Stimulated activated CD8-positive, alpha-beta memory T cell treated with anti-CD3 and anti-CD28 coated beads, Interleukin-7, amount 100 ng/mL, for 4 hours (primary cell): ENCODE data around the gene NFYC.

Source experiments
- DNase-seq, 2 donors: peaks; one replicate each; pipeline ENCODE4 v3.0.0-alpha.2; 2020; ENCODE audit warnings: low read depth in 2 of 2

The NFYC gene

DNA sequence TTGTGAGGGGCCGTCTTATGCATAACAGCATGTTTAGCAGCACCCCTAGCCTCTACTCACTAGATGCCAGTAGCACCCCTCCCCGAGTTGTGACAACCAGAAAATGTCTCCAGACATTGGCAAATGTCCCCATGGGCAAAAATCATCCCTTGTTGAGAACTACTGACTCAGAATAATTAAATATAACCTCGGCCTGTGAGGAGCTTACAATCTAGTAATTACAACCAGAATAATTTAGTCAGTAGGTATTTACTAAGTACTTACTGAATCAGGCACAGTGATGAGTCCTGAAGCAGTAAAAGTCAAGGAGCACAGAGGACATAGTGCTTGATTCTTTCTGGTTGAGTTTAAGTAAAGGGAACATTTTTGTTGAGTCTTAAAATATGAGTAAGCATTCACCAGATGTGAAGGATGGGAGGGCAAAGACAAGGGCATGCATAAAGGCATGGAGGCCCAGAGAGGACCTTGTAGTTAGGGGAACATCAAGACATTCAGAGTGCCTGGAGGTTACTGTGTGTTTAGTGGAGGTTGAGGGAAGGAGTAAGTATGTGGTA is 48.0 kb downstream of the NFYC start:
- DNase-seq, result no peak

DNA sequence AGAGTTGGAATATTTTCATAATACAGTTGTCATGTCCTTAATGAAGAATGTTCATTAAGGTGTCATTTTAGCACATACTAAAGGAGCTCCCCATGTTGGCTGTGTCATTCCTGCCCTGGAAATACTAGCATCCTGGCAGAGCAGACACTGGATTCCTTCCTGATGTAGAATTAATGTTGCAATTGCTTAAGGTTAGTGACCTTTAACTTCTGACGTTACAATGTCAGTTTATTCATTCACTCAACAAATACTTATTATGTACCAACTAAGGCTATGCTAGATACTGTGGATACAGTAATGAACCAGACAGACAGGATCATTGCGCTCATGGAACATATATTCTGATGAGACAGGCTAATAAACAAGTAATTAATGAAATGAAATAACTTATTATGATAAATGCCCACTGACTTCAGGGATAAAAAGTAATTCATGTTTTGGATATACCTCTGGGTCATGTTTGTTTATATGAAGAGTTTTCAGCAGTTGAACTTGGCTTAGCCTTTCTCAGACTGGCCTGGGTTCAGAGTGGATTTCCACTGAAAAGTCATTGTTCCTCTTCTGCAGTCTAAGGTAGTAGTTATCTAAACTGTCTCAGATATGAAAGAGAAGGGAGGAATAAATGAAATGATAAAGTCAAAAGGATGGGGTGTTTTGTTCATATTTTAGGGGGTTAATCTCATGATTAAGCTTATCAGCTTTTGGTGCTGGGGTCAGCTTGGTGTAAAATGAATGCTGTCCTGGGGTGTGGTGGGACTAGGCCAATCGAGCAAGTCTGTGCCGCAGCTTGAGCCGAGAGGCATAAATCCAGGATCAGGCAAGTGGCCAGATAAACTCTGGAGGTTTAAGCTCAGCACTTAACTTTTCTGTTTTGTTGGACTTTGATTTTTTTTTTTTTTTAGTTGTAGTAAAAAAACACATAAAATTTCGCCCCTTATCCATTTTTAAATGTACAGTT is 48.8 kb downstream of the NFYC start:
- no peak for DNase-seq

DNA sequence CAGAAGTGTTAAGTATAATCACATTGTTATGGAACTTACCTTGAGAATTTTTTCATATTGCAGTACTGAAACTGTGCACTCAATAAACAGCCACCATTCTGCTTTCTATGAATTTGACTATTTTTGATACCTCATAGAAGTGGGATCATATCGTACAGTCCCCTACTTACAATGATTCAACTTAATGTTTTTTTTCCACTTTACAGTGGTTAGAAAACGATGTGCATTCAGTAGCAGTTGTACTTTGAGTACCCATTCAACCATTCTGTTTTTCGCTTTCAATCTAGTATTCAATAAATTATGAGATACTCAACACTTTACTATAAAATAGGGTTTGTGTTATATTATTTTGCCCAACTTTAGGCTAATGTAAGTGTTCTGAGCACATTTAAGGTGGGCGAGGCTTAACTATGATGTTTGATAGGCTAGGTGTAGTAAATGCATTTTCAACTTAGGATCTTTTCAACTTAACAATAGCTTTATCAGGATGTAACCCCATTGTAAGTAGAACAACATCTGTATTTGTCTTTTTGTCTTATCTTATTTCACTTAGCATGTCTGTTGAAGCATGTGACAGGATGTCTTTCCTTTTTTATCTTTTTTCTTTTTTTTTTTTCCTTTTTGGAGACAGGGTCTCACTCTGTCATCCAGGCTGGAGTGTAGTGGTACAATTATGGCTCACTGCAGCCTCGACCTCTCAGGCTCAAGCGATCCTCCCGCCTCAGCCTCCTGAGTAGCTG is 49.7 kb downstream of the NFYC start:
- no peak for DNase-seq

DNA sequence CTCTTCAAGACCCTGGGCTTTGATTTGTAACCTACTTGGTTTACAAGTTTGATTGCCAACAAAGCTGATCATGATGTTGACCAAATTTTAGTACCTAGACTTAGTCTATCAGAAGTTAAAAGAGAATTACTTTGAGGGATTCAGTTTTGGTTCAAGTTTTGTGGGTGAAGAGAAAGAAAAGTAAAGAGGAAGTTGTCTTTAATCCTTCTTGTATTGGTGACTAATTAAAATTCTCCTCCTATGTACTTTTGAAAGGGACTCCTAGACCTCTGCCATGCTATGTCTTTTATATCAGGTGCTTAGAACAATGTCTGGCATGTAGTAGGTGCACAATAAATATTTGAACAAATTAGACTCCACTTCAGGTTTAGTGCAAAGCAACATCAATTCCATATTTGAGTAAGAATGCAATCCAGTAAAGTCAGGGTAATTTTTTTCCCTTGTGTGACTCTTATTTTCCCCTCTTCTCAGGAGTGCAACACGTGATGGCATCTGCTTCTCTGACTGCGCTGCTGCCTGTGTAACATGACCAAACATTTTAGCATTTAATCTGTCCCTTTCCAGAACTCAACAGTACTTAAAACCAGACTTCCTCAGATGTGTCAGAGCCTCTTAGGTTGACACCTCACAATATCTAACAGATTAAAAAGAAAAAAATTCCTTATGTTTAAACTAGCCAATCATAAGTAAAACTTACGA is 51.0 kb downstream of the NFYC start:
- no peak for DNase-seq

DNA sequence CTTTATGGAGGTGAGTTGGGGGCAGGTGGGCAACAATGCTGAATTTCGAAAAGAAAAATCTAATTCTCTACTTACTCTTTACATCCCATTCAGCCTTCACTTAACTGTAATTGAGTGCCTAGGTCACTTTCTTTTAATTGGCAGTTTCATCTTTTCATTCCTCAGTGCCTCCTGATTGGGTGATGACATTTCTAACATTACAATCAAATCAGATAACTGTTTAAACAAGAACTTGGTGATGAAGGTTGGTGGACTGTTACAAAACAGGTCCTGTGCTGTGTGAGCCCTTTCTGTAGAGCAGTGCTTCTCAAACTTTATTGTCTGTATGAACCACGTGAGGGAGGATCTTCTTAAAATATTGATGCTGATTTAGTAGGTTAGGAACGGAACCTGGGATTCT is 51.9 kb downstream of the NFYC start:
- no peak for DNase-seq

DNA sequence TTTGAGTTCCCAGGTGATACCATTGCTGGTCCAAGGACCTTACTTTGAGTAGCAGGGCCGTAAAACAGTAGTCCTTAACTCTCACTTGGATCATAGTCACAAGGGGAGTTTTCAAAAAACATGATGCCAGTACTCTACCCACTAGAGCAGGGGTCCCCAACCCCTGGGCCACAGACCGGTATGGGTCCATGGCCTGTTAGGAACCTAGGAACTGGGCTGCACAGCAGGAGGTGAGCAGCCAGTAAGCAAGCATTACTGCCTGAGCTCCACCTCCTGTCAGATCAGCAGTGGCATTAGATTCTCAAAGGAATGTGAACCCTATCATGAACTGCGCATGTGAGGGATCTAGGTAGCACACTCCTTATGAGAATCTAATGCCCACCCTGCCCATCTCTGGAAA is 52.4 kb downstream of the NFYC start:
- DNase-seq, result no peak

DNA sequence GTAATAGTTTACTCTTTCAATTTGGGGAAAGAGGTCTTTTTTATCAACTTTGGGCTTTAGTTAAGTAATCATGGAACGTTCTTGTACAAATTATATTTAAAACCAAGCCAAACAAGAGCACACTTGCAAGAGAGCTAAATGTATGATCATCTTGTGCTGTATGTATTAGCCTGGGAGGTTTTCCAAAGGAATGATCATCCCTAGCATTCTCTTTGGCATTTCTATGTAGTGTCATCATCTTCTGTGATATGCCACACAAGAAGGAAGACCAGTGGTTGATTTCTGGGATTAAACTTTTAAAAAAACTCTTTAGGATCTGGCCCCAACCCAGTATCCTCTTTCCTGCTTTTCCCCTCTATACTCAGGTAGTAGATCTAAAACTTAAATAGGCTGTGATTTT is 53.7 kb downstream of the NFYC start:
- no peak for DNase-seq

DNA sequence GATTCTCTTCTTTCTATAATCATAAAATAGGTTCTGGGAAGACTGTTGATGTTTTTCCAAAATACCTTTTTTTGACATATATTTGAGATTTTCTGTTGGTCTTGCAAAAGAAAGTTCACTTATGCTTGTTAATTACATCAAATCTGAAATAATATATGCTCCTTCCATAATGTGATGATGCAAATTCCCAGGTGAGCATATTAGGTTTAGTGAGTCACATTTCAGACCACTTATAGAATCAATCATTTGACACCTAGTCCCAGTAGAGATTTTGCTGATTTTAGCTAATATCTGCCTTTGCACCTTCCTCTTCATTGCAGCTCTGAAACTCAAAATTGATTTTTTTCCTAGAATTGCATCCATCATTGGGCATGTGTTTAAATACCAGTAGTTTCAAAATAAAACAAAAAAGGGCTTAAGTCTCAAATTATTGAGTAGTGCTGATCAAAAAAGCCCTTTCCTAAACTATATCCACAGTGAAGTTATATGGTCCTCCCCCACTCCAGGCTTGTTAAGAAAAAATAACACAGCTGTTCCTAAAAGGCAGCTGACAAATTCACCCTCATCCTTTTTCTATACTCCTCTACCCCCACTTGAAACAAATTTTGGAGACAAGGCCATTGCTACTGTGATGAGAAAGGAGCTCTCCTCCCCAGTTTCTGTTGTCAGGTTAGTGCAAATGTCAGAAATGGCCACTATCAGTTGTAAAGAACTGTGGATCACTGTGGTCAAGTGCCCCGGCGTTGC is 55.0 kb downstream of the NFYC start:
- no peak for DNase-seq

DNA sequence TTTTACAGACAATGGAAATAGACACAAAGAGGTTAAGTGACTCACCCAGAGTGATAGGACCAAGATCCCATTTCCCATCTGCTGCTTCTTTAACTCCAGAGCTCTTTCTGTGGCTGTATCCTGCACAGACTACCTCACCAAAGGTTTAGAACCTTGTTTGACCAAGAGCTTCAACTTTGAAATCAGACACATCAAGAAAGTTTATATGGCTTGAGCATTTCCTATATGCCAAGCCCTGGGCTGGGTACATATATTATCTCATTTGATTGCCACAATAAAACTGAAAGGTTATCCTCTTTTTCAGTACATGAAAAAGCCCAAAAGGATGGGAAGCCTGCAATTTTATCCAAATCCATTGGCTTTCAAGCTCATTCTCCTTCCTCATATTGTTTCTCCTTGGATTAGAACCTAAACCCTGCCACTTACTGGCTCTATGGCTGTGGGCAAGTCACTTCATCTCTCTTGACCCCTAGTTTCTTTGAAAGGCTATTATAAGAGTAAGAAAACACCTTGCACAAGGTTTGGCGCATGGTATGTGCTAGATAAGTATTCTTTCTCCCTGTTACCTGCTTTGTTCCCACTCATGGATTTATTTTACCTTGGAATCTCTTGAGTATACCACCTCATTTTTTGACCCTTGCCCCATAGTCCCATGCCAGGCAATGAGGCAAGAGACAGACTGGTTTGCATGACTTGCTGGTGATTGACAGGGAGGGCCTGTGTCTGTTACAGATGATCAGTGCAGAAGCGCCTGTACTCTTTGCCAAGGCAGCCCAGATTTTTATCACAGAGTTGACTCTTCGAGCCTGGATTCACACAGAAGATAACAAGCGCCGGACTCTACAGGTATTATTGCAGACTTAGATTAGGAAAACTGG is 57.6 kb downstream of the NFYC start:
- no peak for DNase-seq

DNA sequence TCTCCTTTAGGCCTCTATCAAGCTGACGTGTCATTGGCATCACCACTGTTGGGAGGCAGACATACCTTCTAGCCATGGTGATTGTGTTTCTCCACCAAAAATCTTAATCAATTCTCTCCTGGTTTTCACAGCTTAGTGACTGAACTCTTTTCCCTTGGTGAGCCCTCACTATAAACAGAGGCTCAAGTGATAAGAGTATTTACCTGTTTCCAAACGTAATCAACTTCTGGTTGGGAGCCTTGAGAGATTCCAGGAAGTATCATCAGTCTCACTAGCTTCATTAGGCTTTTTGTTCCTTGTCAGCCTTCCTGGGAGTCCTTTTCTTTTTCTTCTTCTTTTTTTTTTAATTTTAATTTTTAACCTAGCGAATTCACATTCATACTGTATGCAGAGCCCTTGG is 58.3 kb downstream of the NFYC start:
- DNase-seq, result no peak

DNA sequence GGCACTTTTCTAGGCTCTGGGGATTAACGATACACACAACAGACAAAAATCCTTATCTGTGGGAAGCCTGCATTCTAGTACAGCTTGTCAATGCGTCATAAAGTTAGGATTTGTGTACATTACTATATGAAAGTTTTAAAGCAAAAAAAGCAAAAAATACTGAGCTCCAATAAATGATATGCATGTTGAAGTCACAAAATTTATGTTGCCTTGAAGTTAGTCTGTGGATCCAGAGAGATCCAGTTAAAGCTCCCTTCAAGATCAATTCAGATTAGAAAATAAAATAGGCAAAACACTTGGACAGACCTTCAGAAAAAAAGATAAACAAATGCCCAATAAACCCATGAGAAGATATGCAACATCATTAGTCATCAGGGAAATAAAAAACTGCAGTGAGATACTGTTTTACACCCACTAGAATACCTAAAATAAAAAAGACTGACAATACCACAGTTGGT is 59.0 kb downstream of the NFYC start:
- no peak for DNase-seq

DNA sequence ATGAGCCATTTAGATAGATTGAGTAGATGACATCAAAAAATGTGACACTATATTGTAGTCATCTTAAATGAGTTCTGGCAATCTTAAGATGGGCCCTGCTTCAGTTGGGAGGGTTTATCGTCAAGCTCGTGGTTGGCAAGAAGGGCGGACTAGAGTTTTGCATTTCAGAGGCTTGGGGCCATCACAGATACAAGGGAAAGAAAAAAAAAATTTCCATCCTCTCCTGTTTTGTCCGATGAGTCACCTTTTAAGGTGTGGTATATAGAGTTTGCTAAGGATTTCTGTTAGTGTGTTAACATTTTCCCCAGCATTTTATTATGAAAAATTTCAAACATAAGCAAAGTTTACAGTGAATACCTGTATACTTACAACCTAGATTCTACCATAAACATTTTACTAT is 60.3 kb downstream of the NFYC start:
- DNase-seq, result no peak

DNA sequence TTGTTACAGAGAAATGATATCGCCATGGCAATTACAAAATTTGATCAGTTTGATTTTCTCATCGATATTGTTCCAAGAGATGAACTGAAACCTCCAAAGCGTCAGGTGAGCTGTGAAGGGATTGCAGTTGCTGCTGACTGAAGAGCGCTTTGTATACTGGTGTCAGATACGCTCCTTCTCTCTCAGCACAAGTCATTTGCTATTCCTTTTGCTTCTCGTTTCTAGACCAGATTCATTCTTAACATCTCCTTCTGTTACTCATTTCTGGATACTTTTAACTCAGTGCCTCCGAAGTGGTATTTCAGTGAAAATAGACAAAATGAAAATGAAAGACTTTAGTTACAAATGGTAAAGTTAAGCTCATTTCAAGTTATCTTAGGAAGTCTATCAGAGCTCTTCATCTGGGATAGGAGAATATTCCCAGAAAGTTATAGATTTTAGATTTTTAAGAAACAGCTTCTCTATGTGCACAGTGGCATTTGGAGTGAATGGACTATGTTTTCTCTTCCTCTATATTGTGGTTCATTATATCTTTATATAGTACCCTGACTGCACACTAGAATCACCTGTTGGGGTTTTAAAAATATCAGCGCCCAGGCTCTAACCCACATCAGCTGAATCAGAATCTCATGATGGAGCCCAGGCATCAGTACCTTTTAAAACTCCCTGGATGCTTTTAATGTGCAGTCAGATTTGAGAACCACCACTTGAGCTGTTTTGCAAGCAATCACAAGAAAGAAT is 61.8 kb downstream of the NFYC start:
- DNase-seq, result no peak

DNA sequence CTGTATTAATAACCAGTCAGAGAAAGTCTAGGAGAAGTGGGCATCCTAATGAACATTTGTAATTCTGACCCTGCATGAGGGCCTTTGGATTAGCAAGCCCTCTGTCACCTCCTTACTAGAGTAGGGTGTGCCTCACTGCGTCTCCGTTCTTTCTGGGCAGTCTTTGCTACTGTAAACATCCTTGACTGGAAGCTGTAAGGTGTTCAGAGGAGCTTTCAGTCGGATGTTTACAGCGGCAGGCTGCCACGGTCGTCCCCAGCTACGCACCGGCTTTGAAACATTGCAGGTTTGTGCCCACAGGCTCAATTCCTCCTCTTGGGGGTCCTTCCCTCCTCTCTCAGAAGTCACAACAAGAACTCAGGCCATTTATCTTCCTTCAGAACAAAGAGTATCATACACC is 62.7 kb downstream of the NFYC start:
- no peak for DNase-seq

DNA sequence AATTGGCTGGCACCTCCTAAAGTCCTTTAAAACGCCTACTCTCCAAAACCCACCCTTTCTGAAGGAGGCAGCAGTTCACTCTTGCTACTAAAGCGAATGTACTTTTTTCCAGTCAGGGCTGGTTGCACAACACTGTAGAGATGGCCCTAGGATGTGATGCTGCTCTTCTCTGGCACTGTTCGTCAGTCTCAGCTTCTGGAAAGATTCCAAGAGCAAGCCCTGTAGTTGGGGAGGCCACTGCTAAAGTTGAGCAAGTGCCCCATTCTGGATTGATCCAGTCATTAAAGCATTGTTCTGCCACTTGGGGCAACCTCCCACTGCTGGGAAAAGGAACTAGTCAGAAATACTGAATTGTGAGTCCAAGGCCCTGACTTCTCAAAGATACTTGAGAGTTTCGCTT is 63.6 kb downstream of the NFYC start:
- no peak for DNase-seq

DNA sequence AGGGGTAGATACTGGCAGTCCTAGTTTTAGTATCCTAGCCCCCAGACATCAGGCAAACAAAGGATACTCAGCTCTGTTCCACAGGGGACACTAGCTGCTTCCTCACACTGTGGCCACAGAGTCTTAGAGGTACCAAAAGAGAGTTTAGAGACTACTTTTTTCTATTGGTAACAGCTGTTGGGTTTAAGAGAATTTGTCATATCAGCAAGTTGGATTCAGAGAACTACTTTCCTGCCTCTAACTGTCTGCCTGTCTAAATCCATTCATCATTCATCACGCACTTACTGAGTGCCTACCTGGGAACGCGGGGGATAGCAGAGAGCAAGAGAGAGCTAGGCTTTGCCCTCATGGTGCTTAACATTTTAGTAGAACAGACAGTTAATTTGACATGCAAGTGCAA is 65.0 kb downstream of the NFYC start:
- no peak for DNase-seq

DNA sequence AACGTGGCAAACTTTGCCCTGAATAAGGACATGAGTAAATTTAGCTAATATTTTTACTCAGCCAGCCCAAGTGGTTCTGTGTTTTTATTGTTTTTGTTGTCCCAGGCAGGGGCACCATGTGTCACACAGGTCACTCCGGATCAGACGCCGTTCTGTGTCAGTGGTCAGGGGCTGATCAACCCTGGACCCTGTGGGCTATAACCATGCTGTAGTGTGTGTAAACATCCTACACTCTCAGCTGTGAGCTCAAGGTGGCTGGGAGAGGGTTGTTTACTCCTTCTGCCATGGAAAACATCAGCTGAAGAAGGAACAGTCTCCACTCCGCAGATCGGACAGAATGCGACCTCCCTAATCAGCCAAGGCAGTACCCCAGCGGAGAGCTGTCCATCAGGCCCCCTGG is 65.6 kb downstream of the NFYC start:
- DNase-seq, result no peak

DNA sequence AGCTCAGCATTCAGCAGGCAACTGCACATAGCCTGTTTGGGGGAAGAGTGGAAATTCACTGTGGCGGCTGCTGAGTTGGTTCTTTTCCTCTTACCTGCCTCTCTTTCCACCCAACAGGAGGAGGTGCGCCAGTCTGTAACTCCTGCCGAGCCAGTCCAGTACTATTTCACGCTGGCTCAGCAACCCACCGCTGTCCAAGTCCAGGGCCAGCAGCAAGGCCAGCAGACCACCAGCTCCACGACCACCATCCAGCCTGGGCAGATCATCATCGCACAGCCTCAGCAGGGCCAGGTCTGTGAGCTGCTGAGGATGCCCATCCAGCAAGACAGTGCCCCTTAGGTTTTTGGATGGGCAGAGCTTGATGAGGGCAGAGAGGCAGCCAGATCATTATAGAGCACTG is 66.5 kb downstream of the NFYC start:
- no peak for DNase-seq

DNA sequence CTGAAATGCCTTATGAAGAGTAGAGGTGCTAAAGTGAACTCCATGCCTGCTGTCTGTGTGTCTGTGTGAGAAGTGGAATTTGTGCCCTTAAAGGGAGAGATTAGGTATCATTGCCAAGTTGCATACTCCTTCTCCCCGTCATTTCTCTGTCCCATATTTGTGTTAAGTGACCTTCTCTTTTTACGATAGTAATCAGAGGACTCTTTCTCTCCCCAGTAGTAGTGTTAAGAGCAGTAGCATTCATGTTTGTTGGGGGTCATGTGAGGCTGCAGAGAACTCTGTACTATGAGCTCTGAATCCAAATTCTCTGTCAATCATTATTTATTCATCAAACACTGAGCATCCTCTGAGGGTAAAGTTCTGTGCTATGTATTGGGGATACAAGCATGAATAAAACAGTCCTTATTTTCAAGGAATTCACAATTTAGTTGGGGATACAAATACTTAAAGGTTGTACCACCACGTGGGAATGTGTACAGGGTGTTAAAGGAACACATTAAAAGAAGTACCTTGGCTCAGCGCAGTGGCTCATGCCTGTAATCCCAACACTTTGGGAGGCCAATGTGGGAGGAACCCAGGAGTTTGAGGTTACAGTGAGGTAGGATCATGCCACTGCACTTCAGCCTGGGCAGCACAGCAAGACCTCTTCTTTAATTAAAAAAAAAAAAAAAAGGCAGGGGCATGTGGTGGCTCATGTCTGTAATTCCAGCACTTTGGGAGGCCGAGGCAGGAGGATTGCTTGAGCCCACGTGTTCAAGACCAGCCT is 67.3 kb downstream of the NFYC start:
- DNase-seq, result no peak
